DMS153 treated with DMSO at 0.1 percent for 48 hours (cell line): ENCODE results near the gene CAMKV.
"Not testable (repeated sequence)": the region's sequence is repeated elsewhere in the genome, so short reads cannot be mapped to it uniquely, and the experiment has no call there.

Source experiments
- DNase-seq: peaks from one replicate; lab custom pipeline; 2025; ENCODE audit not compliant: unreplicated experiment; lab: John Stamatoyannopoulos, UW

Gene CAMKV

DNA sequence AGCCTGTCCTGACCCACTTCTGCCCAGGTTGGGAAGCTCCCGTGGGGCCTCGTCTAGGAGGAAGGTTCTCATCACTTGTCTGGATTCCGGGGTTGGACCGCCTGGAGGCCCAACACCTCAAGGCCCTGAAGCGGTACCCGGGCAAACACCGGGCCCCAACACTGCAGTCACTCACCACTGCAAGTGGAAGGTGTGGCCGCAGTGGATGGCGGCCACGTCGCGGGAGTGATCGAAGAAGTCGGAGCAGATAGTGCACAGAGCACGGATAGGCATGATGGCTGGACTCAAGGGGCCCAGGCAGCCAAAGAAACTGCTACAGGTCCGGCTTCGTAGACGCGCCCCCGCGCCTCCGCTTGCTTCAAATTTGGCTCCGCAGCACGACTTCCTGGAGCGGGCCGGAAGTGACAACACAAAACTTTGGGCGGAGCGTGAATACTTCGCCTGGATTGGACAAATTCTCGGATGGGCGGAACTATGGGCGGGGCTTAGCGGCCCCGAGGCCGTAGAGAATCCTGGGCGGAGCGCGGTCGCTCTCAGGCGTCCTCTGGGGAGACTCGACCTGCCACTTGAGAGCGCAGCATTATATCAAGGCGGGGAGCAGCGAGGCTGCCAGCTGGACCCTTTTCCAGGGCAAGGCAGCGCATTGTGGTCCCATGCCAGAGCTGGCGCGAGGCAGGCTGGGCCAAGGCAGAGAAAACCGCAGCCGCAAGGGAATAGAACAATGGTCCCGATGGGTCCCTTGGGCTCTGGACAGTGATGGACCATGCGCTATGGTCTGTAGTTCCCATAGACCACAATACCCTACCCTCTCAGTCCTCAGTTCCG is 13.3 kb downstream of the CAMKV start, which contains the start of gene TRAIP:
Gene TRAIP, minus strand, starts transcription at position 384 of the 825 bp plus-strand sequence. Its CDS starts 111 bp downstream, at position 273.
- peak; percentile 64 for DNase-seq

DNA sequence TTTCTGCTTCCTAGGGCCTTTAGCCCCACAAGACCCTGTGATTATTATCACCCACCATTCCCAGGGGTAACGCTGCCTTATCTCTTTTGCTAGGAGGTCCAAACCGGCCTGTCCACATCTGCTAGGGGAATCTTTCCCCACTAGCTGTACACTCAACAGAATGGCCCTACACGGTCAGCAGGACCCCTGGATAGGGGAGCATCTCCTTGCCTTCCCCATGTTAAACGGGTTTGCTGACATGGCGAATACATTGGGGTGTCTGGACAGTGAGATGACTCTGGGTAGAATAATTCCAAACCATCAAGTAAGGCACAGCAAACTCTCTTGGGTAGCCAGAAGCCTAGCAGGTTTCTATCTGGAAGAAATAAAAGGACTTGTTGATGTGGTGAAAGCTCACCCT is 14.0 kb downstream of the CAMKV start:
- no peak for DNase-seq

DNA sequence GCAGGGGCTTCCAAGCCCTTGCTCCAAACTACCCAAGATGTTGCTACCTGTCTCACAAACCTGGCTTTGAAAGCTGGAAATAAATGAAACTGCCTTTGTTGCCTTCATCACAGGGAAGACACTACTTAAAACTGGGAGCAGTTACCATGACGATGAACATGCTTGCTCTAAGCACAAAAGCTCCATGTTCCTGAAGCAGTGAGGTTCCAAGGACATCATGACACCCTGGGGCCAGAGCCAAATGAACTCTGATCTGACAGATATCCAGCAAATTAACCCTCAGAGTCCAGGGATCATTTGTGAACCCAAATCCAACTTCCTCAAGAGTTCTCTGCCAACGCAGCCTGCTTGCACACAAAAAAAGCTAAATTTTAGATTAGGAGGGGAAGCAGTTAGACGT is 24.0 kb downstream of the CAMKV start:
- no peak for DNase-seq

DNA sequence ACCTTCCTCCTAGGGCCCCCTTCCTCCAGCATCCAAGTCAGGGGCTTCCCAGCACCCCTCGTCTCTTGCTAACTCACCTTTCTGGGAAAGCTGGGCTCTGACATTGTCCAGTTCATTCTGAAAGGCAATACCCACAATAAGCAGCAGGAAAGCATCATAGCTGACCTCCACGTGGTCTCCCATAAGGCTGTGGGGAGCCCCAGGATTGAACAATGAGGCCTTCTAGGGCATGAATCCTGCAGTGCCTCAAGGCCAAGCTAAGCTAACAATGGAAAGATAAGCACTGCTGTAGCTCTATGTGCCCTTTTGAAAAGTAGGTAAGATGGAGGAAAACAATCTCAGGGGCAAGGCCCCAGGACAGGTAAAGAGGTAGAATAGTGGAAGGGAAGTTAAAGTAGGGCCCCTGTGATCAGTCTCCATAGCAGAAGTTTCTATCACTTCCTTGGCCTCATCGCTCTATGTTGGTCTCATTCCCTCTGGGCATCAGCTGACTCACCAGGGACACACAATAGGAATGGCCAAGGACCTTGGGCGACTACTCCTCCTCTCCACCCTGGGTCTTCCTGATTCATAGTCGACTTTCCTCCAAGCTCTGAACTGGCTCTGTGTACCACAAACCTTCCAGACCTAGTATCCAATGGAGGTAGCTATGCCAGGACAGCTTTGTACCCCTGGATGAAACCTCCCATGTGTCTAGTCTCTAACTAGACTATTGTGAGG is 25.1 kb downstream of the CAMKV start:
- no peak for DNase-seq

GRCh38 chr3:49842843-49843517 is 26.7 kb downstream of the CAMKV start:
- DNase-seq = no peak

DNA sequence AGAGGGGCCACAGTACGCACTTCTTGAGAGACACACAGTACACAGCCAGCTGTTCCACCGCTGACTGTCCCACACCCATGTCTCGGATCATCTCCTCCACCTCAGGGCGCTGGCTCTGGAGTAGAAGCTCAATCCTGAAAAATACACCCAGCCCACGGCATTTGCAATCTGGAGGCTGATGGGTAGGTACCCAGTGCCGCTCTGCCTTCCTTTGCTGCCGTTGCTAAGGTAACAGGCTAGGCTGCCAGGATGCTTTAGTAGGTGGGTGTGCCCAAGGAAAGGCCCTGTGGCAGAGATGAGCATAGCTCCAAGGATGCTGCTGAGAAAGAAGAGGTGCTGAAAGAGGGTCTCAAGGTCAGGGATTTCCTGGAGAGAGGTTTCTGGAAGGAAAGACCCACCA is 27.9 kb downstream of the CAMKV start:
- DNase-seq = no peak

- no peak for DNase-seq
Measured at GRCh38 chr3:49841126-49841696, 28.5 kb downstream of the CAMKV start.

DNA sequence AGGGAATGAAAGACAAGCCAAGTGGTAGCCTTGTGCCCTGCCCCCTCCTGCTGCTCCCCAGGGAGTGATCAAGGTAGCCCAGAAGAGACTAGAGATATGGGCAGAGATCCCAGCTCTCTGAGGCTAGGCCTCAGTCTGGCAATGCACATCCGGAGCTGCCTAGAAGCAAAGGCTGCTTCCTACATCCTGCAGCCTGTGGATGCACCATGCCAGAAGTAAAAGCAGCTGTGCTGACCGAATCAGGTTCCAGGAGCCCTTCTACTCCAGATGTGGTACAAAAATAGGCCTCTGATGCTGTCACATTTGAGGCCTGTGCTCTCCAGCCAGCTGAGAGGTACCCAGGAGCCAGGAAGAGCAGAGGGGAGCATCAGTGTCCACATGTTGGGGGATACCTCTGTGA is 29.3 kb downstream of the CAMKV start:
- DNase-seq = no peak

GRCh38 chr3:49839193-49839809 is 30.4 kb downstream of the CAMKV start:
- peak; percentile 29 for DNase-seq

GRCh38 chr3:49831341-49831740 is 38.4 kb downstream of the CAMKV start:
- no peak for DNase-seq

DNA sequence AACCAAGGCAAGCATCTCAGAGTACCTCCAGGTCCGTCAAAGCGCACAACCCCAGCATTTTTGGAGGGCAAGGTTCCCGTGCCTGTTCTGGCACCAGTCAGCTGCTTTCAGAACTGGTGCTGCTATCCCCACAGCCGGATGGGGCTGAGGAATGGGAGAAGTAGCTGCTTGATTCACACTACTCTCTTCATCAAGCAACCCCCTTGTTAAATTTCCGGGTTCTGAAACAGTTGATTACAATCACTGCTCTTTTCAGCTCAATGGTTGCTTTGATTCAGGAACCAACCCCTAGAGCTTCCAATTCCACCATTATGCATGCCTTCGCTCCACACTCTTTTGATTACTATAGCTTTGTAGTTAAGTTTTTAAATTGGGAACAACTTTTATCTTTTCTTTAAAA is 43.7 kb downstream of the CAMKV start:
- no peak for DNase-seq

DNA sequence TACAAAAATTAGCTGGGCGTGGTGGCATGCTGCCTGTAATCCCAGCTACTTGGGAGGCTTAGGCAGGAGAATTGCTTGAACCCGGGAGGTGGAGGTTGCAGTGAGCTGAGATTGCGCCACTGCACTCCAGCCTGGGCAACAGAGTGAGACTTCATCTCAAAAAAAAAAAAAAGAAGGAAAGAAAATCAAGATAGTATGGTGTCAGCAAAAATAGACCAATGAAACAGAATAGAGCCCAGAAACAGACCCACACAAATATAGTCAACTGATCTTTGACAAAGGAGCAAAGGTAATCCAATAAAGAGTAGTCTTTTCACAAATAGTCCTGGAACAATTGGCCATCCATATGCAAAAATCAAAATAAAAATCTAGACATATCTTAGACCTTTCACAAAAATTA is 46.6 kb downstream of the CAMKV start:
- not testable (repeated sequence) for DNase-seq

DNA sequence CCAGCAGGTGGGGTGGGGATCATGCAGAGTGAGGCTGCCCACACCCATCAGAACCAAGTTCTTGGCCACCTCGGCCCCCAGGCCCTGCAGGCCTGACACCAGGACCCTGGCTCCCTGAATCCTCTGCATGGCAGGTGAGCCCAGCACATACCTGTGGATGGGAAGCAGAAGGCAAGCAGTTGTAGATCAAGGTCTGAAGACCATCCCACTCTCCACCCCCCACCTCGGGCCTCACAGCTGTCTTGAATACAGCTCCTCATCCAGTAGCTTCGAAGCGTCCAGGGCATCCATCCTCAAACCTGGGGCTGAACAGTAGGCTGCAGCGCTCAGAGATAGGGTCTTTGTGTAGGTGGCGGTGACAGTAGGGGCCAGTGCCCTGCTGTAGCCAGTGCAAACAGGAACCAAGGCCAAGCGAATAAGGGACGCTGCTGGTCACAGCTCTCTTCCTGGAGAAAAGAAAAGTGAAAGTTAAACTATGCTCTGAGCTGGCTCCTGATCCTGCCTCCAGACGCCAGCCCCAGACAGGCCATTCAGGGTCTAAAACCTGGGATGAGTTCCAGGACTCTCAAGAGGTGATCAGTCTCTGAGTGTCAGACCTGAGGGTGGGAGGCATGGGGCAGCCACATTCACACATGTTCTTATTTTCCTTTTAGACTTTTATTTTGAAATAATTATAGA is 56.1 kb downstream of the CAMKV start, which contains the start of gene UBA7:
Gene UBA7, minus strand, starts transcription at position 457 of the 678 bp plus-strand sequence. Its CDS starts 166 bp downstream, at position 291.
- DNase-seq = no peak

DNA sequence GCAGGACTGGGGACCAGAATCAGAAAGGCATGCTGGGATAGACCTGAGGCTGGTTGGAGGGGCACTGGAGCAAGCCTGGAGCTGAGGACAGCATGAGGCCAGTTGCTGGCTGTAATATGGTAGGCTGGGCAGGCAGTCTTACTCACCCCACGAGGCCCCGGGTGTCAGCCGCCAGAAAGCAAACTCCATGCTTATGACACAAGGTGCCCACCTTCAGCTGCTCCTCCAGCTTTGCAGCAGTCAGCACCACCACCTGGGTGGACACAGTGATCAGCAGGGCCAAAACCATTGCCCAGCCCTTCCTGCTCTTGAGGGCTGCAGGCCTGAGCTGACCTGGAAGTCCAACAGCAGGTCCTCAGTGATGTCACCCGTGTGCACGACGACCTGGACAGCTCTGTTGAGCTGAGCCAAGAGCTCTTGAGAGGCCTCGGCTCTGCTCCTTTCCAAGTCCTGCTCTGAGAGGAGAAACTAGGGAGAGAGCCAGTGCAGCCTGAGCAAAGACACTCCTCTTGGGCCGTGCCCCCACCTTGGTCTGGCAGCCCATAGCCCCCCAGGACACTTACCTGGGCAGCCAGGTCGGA is 56.7 kb downstream of the CAMKV start:
- DNase-seq = no peak
